ENCODE results near the gene NFE2.

DNA sequence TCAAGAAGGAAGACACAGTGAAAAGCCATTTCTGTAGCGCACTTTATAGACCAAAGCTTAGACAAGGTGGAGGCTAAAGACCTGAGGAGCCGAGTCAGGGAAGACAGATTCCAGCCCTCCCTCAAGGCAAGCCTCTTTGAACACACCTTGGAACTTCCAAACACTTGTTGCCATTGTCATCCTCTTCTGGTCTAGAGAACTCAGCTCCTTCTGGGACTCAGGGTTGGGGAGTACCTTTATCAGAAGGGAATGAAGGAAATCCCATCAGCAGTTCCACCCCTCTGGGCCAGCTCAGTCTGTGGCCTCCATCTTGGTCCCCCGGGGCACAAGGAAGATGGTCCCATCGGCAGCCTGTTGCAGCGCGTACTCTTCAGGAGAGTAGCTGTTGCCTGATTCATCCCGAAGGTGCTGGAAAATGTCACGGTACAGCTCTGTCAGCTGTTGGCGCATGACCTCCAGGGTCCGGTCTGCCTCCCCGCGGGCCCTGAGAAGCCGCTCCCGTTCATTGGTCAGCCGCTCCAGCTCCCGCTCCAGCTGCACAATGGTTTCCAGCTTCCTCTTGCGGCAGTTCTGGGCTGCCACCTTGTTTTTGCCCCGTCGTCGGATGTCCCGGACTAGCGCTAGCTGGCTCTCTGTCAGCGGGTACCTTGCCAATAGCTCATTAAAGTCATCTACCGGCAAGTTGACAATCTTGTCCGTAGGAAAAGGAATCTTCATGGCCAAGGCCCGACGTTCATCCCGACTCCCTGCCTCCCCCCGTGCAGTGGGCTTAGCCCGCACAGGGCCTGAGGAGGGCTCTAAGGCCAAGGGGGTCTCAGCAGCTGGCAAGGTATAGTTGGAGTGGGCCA, 8.5 kb downstream of the NFE2 start:
- TF ChIP-seq, protein P1, sequence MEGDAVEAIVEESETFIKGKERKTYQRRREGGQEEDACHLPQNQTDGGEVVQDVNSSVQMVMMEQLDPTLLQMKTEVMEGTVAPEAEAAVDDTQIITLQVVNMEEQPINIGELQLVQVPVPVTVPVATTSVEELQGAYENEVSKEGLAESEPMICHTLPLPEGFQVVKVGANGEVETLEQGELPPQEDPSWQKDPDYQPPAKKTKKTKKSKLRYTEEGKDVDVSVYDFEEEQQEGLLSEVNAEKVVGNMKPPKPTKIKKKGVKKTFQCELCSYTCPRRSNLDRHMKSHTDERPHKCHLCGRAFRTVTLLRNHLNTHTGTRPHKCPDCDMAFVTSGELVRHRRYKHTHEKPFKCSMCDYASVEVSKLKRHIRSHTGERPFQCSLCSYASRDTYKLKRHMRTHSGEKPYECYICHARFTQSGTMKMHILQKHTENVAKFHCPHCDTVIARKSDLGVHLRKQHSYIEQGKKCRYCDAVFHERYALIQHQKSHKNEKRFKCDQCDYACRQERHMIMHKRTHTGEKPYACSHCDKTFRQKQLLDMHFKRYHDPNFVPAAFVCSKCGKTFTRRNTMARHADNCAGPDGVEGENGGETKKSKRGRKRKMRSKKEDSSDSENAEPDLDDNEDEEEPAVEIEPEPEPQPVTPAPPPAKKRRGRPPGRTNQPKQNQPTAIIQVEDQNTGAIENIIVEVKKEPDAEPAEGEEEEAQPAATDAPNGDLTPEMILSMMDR (IDR thresholded peaks at IDR 0.05; ENCODE audit: low read length) = no peak
- no peak for TF ChIP-seq EZH2 (IDR thresholded peaks at IDR 0.05; ENCODE audit: borderline replicate concordance, low read length)

Measured in OCI-LY1 (cell line).